GM19452 (cell line): ENCODE results near the gene CTR9.

Experiments used
- ATAC-seq: cut with Tn5 transposase; IDR thresholded peaks from one replicate; pipeline ENCODE4 v1.9.1; 2021; ENCODE audit not compliant: unreplicated experiment

CTR9 gene

GRCh38 chr11:10750838-10751580 is at the start of gene CTR9:
Gene CTR9, plus strand, starts transcription at chr11:10751246. Its CDS starts 167 bp downstream, at chr11:10751413.
- peak; percentile 94 for ATAC-seq

- no peak for ATAC-seq
Measured at GRCh38 chr11:10701982-10702381, 49.1 kb upstream of the CTR9 start.

- ATAC-seq, result no peak
Measured at GRCh38 chr11:10708131-10708530, 42.9 kb upstream of the CTR9 start.

- no peak for ATAC-seq
Measured at GRCh38 chr11:10709299-10710086, 41.6 kb upstream of the CTR9 start.

GRCh38 chr11:10715571-10715970 is 35.5 kb upstream of the CTR9 start:
- ATAC-seq, result no peak

GRCh38 chr11:10716122-10716521 is 34.9 kb upstream of the CTR9 start:
- no peak for ATAC-seq

- no peak for ATAC-seq
Measured at GRCh38 chr11:10716543-10717259, 34.3 kb upstream of the CTR9 start.

- no peak for ATAC-seq
Measured at GRCh38 chr11:10719616-10720015, 31.4 kb upstream of the CTR9 start.

GRCh38 chr11:10720881-10721376 is 30.1 kb upstream of the CTR9 start:
- no peak for ATAC-seq

GRCh38 chr11:10722307-10722706 is 28.7 kb upstream of the CTR9 start:
- ATAC-seq, result no peak

- no peak for ATAC-seq
Measured at GRCh38 chr11:10725114-10725906, 25.7 kb upstream of the CTR9 start.

- ATAC-seq, result no peak
Measured at GRCh38 chr11:10725907-10726253, 25.2 kb upstream of the CTR9 start.

GRCh38 chr11:10727146-10727851 is 23.7 kb upstream of the CTR9 start:
- no peak for ATAC-seq

GRCh38 chr11:10728154-10728553 is 22.9 kb upstream of the CTR9 start:
- ATAC-seq, result no peak

- no peak for ATAC-seq
Measured at GRCh38 chr11:10728789-10729472, 22.1 kb upstream of the CTR9 start.

GRCh38 chr11:10730151-10730550 is 20.9 kb upstream of the CTR9 start:
- ATAC-seq, result no peak

GRCh38 chr11:10731064-10731680 is 19.9 kb upstream of the CTR9 start:
- ATAC-seq, result no peak

- peak; percentile 98 for ATAC-seq
Measured at GRCh38 chr11:10735481-10736475, 15.3 kb upstream of the CTR9 start.
